Brain pericyte (primary cell): ENCODE data around the gene BAIAP2L1.
"Not testable (repeated sequence)": the region's sequence is repeated elsewhere in the genome, so short reads cannot be mapped to it uniquely, and the experiment has no call there.

Experiments used
- DNase-seq: peaks from one replicate; pipeline ENCODE4 v3.0.0-alpha.2; 2012; ENCODE audit warnings: low read depth, low spot score

Gene BAIAP2L1

DNA sequence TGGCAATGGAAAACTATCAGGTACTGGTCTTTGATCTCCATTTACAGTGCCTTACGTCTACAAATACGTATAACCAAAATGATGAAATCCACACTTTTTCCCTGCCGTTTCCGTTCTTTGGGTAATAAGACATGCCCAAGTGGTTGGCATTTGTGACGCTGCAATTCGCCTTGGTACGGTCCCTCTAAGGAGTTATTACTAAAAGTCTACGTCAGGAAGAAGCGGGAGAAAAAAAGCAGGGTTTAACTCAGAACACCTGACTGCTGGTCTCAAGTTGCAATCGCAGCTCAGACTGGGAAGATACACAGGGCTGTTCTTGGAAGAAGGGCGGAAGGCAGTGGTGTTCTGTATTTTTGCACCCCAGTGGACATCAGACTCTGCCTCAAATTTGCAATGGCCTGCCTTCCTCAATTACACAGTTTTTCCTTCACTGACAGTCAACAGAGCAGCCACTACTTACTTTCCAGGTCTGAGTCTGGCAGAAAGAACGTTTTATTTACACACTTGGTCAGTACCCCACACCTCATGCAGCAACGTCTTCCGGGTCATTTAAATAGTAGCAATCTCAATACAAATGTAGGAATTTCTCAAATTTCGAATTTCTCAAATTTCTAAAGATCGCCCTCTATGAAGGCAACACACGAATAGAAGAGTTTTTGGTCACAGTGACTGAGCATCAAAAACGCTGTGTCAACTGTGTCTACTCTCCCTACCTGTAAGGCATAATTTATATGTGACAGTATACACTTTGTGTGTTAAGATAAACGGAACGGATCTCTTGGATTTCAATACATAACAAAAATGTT, 2.1 kb downstream of the BAIAP2L1 start:
- no peak for DNase-seq

DNA sequence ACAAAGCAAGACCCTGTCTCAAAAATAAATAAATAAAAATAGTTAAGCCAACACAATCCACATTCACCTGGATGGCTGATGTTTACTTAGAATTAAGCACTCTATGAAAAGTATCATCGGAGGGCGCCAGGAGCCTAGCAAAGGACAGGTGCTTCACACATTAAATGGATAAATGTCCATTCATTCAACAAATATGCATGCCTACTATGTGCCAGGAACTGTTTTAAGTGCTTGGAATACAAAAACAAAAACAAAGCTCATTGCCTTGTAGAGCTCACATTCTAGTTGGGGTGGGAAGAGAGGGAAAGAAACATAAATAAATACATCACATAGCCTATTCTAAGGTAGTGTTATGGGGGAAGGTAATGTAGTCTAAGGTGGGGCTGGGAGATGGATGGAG, 4.1 kb downstream of the BAIAP2L1 start:
- DNase-seq: no peak

DNA sequence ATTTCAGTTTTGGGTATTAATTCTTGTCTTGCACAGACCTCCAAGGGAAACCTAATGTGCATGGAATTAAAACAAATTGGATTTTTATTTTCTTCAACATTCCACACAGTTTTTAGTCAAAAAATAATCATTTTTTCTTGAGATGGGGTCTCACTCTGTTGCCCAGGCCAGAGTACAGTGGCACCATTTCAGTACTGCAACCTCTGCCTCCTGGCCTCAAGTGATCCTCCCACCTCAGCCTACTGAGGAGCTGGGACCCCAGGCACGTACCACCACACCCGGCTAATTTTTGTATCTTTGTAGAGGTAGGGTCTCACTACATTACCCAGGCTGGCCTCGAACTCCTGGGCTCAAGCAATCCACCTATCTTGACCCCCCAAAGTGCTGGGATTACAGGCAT, 4.9 kb downstream of the BAIAP2L1 start:
- no peak for DNase-seq

- no peak for DNase-seq
Observed at GRCh38 chr7:98395481-98395880, 5.4 kb downstream of the BAIAP2L1 start.

DNA sequence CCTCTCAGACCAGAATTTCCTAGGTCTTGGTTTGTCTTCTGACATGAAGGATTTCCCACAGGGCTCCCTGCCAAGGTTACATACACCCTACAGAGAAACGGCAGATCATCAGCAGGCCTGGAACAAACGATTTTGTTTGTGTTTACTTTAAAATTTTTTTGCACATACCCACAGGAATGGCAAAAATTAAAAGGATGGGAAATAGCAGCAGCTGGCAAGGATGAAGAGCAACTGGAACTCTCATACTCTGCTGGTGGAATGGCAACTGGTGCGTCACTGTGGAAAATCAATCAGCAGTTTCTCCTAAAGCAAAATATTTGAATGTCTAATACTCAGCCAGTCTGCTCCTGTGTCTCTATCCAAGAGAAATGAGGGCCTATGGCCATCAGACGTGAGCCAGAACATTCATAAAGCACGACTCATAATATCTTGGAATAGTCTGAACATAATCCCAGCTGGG, 6.5 kb downstream of the BAIAP2L1 start:
- peak; percentile 76 for DNase-seq

DNA sequence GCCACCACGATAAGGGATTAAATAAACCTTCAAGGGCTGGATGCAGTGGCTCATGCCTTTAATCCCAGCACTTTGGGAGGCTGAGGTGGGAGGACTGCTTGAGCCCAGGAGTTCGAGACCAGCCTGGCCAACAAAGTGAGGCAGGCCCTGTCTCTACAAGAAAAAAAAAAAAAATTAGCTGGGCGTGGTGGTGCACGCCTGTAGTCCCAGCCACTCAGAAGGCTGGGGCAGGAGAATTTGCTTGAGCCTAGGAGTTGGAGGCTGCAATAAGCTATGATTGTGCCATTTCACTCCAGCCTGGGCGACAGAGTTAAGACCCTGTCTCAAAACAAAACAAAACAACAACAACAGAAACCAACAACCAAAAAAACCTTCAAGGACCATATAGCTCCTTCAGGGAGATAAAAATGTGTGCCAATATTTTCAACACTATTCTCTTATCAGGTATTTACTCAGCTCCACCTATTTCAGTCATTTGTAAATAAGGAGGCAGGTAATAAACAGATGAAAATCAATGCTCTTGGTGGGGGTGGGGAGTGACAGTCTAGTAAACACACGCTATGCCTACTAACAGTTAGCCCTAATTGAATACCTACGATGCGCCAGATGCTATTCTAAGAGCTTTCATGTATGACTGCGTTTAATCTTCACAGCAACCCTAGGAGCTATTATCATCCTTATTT, 13.2 kb downstream of the BAIAP2L1 start:
- no peak for DNase-seq

- no peak for DNase-seq
Observed at GRCh38 chr7:98387131-98387530, 13.8 kb downstream of the BAIAP2L1 start.

DNA sequence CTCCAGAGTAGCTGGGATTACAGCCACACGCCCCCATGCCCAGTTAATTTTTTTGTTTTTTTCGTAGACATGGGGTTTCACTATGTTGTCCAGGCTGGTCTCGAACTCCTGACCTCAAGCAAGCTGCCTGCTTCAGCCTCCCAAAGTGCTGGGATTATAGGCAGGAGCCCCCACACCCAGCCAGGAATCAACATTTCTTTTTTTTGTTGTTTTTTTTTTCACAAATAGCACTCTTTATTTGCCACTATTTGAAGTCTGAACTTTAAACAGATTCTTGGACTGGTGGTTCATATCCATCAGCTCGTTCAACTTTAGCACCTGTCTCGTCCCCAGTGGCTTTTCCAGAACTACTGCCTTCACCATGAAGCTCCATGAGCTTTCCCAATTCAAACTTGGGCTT, 15.4 kb downstream of the BAIAP2L1 start:
- not testable (repeated sequence) for DNase-seq

DNA sequence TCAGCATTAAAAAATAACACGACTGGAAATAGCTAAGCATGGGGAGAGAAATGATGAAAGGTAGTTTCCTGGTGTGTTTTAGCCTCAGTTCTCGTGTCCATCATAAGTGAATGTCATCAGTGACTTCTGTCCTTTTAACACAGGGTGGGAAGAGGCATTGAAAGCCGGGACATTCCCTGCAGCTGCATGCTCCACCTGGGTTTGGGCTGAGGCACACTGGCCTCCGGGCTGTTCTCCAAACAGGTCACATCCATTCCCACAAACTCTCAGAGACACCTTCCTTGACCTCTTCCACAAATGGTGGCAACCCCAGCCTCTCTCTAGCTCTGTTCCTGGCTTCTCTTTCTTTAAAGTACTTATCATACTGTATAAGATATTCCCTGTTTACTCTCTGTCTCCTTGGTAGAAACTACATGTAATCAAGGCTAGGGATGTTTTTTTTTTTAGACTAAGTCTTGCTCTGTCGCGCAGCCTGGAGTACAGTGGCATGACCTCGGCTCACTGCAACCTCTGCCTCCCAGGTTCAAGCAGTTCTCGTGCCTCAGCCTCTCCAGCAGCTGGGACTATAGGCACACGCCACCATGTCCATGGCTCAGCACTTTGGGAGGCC, 22.6 kb downstream of the BAIAP2L1 start:
- DNase-seq: no peak

GRCh38 chr7:98376711-98377110, 24.2 kb downstream of the BAIAP2L1 start:
- DNase-seq: no peak

GRCh38 chr7:98375664-98376063, 25.2 kb downstream of the BAIAP2L1 start:
- DNase-seq: no peak

DNA sequence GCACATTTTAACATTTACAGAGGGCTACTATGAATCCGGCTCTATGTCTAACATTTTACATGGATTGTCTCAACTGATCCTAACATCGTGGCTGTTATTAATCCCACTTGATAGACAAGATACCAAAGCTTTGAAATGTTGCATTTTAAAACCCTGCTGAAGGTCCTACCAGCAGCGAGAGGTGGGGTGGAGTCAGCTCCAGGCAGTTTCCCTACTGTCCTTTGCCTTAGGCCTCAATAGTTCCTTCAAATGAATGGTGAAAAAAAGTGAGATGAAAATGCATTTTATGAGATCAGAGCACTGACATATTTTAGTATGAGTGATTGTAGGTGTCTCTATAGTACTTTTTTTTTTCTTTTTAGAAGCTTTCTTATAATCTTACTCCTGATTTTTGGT, 26.6 kb downstream of the BAIAP2L1 start:
- no peak for DNase-seq

GRCh38 chr7:98372993-98373392, 27.9 kb downstream of the BAIAP2L1 start:
- DNase-seq: no peak

DNA sequence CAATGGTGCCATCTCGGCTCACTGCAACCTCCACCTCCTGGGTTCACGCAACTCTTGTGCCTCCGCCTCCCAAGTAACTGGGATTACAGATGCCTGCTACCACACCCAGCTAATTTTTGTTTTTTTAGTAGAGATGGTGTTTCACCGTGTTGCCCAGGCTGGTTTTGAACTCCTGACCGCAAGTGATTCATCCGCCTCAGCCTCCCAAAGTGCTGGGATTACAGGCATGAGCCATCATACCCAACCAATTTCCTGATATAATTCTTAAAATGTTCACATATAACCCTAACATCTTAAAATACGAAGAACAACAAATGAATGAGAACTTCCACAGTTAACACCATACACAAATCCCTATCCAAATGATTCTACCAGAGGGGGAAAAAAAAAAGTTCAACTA, 31.2 kb downstream of the BAIAP2L1 start:
- DNase-seq: no peak

GRCh38 chr7:98368716-98369115, 32.2 kb downstream of the BAIAP2L1 start:
- no peak for DNase-seq

DNA sequence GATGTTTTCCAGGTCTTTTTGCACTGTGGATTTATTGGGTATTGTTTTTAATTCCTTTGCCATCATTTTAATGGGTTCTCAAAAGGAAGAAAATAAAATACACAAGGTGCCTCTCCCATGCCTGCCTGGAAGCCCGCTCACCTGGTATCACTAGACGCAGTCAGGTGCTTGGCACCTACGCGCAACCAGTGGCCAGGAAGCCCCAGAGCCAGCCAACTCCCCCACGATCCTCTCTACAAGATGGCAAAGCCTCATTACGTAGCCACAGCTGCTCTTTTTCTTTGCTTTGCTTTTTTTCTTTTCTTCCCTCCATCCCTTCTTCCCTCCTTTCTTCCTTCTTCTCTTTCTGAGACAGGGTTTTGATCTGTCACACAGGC, 34.3 kb downstream of the BAIAP2L1 start:
- DNase-seq: no peak

GRCh38 chr7:98365863-98366561, 34.9 kb downstream of the BAIAP2L1 start:
- no peak for DNase-seq

GRCh38 chr7:98364220-98364619, 36.7 kb downstream of the BAIAP2L1 start:
- DNase-seq: no peak

DNA sequence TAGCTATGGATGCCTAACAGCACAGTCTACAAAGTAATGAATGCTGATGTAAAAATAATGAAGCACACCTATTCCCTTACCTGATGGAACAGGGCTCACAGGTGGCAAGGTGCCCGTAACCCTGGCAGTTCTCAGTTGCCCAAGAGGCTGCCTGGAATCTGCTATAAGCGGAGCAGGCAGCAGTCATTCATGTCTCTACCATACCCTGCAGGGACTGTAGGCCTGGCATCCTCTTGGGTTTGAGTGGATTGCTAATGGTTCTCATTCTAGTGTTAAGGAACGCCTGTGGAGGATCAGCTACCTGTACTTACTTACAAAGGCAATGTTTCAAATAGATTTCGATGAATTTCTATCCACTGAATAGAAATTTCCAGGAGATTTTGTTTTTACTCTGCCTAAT, 38.4 kb downstream of the BAIAP2L1 start:
- DNase-seq: no peak

GRCh38 chr7:98360221-98361130, 40.4 kb downstream of the BAIAP2L1 start:
- DNase-seq: no peak

DNA sequence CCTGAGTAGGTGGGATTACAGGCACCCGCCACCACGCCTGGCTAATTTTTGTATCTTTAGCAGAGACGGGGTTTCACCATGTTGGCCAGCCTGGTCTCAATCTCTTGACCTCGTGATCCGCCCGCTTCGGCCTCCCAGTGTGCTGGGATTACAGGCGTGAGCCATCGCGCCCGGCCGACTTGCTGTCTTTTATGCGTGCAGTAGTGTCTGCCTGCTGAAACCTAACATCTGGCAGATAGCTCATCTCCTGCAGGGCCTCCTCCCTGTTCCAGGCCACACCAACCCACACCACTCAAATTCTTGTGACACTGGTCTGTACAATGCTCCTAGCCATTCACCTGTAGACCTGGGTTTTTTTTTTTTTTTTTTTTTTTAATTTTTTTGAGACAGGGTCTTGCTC, 41.5 kb downstream of the BAIAP2L1 start:
- DNase-seq: no peak
